A549 (cell line): ENCODE data around the gene RAB30.

ENCODE experiments used
- MAFK ChIP-seq: fragments of 450-650 bp; IDR thresholded peaks from 2 replicates; pipeline ENCODE4 v1.6.1; 2014; ENCODE audit not compliant: partially characterized antibody
- POLR2A ChIP-seq: IDR thresholded peaks from 2 replicates; pipeline ENCODE4 v1.6.1; 2012; ENCODE audit warnings: mild to moderate bottlenecking, low read length
- RAD21 ChIP-seq, 2 experiments: fragments of >200 bp in 1 of 2; sonication (Bioruptor Twin) in 1 of 2; formaldehyde crosslinking in 1 of 2; IDR thresholded peaks in 1 of 2; conservative IDR thresholded peaks in 1 of 2; 2 replicates in 1 of 2; 3 replicates in 1 of 2; pipeline ENCODE4 v1.6.1; 2012 to 2018; ENCODE audit warnings: inconsistent platforms in 1 of 2
- TF ChIP-seq, protein P1 (sequence below): fragments of >200 bp; sonication (Bioruptor Twin); formaldehyde crosslinking; IDR thresholded peaks from 3 replicates; pipeline ENCODE4 v1.5.1; 2016
- TF ChIP-seq, protein P2 (sequence below): fragments of 450-650 bp; IDR thresholded peaks from 2 replicates; pipeline ENCODE4 v1.6.1; 2014; ENCODE audit warnings: antibody characterized with exemption

DNA sequence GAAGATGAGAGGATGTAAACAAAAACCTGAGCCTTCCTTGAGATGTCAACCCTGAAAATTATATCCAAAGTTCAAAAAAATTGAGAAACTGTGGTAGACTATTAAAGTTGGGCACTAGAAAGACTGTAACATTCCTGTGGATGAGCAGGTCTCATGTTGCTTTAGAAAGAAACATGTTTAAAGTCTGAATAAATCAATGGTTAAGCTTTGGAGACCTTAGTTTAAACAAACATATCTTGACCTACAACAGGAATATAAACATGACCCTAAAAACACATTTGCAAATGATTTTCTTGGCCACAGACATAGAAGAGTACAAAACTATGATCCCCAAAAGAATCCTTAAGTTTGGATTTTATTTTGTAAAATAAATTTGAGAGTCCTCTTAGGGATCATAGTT lies 47.1 kb upstream of the RAB30 start:
- TF ChIP-seq, protein P1, sequence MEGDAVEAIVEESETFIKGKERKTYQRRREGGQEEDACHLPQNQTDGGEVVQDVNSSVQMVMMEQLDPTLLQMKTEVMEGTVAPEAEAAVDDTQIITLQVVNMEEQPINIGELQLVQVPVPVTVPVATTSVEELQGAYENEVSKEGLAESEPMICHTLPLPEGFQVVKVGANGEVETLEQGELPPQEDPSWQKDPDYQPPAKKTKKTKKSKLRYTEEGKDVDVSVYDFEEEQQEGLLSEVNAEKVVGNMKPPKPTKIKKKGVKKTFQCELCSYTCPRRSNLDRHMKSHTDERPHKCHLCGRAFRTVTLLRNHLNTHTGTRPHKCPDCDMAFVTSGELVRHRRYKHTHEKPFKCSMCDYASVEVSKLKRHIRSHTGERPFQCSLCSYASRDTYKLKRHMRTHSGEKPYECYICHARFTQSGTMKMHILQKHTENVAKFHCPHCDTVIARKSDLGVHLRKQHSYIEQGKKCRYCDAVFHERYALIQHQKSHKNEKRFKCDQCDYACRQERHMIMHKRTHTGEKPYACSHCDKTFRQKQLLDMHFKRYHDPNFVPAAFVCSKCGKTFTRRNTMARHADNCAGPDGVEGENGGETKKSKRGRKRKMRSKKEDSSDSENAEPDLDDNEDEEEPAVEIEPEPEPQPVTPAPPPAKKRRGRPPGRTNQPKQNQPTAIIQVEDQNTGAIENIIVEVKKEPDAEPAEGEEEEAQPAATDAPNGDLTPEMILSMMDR = no peak
- TF ChIP-seq POLR2A (no peak), MAFK (no peak), RAD21 (conservative IDR thresholded peaks at IDR 0.05 in 1 of 2, IDR thresholded peaks at IDR 0.05 in 1 of 2) (no peak)
- TF ChIP-seq, protein P2, sequence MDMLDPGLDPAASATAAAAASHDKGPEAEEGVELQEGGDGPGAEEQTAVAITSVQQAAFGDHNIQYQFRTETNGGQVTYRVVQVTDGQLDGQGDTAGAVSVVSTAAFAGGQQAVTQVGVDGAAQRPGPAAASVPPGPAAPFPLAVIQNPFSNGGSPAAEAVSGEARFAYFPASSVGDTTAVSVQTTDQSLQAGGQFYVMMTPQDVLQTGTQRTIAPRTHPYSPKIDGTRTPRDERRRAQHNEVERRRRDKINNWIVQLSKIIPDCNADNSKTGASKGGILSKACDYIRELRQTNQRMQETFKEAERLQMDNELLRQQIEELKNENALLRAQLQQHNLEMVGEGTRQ = no peak
